Loucy (cell line): Measurements from ENCODE around the gene DNAH9.

Experiments used
- CTCF ChIP-seq: fragments of 200-600 bp; sonication (generic); conservative IDR thresholded peaks from 2 replicates; pipeline ENCODE4 v1.5.1; 2014; ENCODE audit warnings: mild to moderate bottlenecking, antibody characterized with exemption, low read length
- EZH2phosphoT487 ChIP-seq: fragments of 200-600 bp; IDR thresholded peaks from 2 replicates; pipeline ENCODE4 v1.6.1; 2018; ENCODE audit warnings: antibody characterized with exemption, mild to moderate bottlenecking, moderate library complexity, borderline replicate concordance

- TF ChIP-seq CTCF: no peak
- no peak for TF ChIP-seq EZH2phosphoT487
Measured at GRCh38 chr17:11561702-11562101, 36.6 kb upstream of the DNAH9 start.
